ENCODE data around the gene TNFSF10. TPM values are rescaled to one million over a fixed set of nuclear protein-coding genes. Genes with fewer than 3 reads are reported as not detected.

Gene TNFSF10
- total and polyA plus RNA-seq, 12 donors, result 15.3 to 518 (median 56.9) TPM

DNA sequence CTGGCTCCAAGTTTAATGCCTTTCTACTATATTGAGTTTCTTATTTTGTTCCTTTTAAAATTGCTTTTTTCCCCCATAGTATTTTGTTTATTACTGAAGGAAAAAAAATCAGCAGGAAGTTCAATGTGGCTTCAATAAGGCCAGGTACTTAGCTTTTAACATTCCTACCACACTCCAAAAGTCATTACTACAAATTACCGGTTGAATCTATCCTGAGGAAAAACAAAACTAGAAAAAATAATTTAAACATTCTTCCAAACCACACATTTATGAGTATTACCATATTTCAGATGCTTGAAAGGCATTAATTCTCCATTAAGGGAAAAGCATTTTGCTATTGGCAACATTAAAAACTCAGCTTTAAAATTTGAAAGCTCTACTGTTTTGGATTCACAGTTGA, 20.2 kb upstream of the TNFSF10 start:
- no peak overlapping the region for H3K4me3 ChIP-seq
- DNase-seq, result no peak
- H3K4me1 ChIP-seq (replicated peaks in 1 of 2), result peaks cover 27 to 30% of the 10 kb centered on the region in 2 donors
- 77 to 86% (median 81%) methylated on average over 1 of the region's 1 CpG for WGBS, 4 donors
- no peak for TF ChIP-seq POLR2A (IDR thresholded peaks at IDR 0.05)
- TF ChIP-seq, protein P1, sequence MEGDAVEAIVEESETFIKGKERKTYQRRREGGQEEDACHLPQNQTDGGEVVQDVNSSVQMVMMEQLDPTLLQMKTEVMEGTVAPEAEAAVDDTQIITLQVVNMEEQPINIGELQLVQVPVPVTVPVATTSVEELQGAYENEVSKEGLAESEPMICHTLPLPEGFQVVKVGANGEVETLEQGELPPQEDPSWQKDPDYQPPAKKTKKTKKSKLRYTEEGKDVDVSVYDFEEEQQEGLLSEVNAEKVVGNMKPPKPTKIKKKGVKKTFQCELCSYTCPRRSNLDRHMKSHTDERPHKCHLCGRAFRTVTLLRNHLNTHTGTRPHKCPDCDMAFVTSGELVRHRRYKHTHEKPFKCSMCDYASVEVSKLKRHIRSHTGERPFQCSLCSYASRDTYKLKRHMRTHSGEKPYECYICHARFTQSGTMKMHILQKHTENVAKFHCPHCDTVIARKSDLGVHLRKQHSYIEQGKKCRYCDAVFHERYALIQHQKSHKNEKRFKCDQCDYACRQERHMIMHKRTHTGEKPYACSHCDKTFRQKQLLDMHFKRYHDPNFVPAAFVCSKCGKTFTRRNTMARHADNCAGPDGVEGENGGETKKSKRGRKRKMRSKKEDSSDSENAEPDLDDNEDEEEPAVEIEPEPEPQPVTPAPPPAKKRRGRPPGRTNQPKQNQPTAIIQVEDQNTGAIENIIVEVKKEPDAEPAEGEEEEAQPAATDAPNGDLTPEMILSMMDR (IDR thresholded peaks at IDR 0.05), result no peak
- H3K27ac ChIP-seq, result no peak overlapping the region
- H3K36me3 ChIP-seq (replicated peaks in 1 of 2), result no peaks in the 10 kb centered on the region
- no peaks in the 10 kb centered on the region for H3K9me3 ChIP-seq (replicated peaks in 1 of 3)
- H3K27me3 ChIP-seq, result no peaks in the 10 kb centered on the region
- intact Hi-C loops (cut with DNase I), result no loop called here

DNA sequence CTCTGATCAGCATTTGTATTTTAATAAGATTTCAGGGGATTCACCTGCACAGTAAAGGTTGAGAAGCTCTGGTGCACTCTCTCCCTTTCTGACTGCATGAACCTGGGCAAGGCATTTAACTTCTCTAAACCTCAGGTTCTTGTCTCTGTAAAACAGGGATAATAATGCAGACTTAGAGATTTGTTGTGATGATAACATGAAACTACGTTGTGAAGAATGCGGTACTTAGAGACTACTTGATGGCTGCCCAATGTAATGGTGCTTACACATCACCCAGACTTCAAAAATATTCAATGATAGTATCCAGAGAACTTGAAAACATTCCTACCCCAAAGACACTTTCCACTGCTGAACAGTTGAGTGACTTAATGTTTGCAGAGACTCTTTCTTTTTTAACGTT, 19.8 kb upstream of the TNFSF10 start:
- Histone ChIP-seq H3K4me1 (replicated peaks in 1 of 2) (peaks cover 27 to 30% of the 10 kb centered on the region in 2 donors), H3K36me3 (replicated peaks in 1 of 2) (no peaks in the 10 kb centered on the region), H3K9me3 (replicated peaks in 1 of 3) (no peaks in the 10 kb centered on the region), H3K27me3 (no peaks in the 10 kb centered on the region), H3K4me3 (no peak overlapping the region), H3K27ac (peak overlapping the region in 2 of 5 donors; percentile 7 to 11)
- TF ChIP-seq POLR2A (IDR thresholded peaks at IDR 0.05), result no peak
- TF ChIP-seq, protein P1 (IDR thresholded peaks at IDR 0.05), result no peak
- 78 to 85% (median 80%) methylated on average over 3 of the region's 3 CpGs for WGBS, 4 donors
- DNase-seq, result no peak
- intact Hi-C loops (cut with DNase I), result no loop called here

DNA sequence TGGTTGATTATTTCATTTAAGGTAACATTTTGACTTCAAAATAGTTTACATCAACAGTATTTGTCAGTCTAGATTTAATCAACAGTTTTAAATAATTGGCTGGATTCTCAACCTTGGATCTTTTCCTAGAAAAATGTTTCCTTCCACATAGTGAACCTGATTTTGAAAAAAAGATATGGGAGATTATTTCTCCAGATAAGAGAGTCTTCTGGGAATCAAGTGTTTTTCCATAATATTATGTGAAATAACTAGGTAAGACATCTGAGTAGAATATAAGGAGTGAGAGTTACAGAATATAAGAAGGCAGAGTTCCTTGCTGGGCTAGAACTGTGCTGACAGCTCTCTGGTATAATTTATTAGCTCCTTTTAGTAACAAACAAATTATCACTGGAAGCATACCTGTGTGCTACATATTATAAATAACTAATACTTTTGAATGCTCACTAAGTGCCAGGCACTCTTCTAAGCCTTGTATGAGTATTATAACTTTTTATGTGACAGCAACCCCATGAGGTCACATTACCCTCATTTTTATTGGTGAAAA, 18.8 kb upstream of the TNFSF10 start:
- H3K36me3 ChIP-seq (replicated peaks in 1 of 2), result no peaks in the 10 kb centered on the region
- DNase-seq, result no peak
- H3K4me3 ChIP-seq, result no peak overlapping the region
- no peaks in the 10 kb centered on the region for H3K27me3 ChIP-seq
- no peak for TF ChIP-seq POLR2A (IDR thresholded peaks at IDR 0.05)
- TF ChIP-seq, protein P1 (IDR thresholded peaks at IDR 0.05), result no peak
- H3K4me1 ChIP-seq (replicated peaks in 1 of 2), result peaks cover 24 to 26% of the 10 kb centered on the region in 2 donors
- intact Hi-C loops (cut with DNase I), result no loop called here
- H3K27ac ChIP-seq, result peak overlapping the region; percentile 63 to 86 (median 77)
- H3K9me3 ChIP-seq (replicated peaks in 1 of 3), result no peaks in the 10 kb centered on the region

DNA sequence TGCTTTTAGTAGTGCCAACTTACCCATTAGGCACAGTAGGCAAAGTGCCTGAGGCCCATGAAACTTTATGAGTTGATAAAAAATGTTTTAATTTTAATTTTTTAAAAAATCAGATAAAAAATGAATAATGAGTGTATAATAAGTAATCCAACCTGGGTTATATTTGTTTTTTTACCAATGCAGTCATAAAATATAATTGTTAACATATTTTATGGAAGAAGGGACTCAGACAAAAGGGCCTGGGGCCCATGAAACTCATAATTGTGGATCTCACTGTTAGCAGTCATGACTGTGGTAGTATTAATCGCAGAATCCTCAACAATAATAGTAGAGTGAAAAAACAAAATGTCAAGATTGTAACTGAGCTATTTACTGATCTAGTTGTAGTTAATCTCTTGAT, 16.8 kb upstream of the TNFSF10 start:
- no peak overlapping the region for H3K27ac ChIP-seq
- no peak for DNase-seq
- H3K4me1 ChIP-seq (replicated peaks in 1 of 2), result peaks cover 18% of the 10 kb centered on the region in 2 donors
- H3K36me3 ChIP-seq (replicated peaks in 1 of 2), result no peaks in the 10 kb centered on the region
- H3K9me3 ChIP-seq (replicated peaks in 1 of 3), result no peaks in the 10 kb centered on the region
- no peaks in the 10 kb centered on the region for H3K27me3 ChIP-seq
- 97 to 100% (median 99%) methylated on average over 1 of the region's 1 CpG for WGBS, 4 donors
- intact Hi-C loops (cut with DNase I), result no loop called here
- no peak overlapping the region for H3K4me3 ChIP-seq
- TF ChIP-seq, protein P1 (IDR thresholded peaks at IDR 0.05), result no peak
- no peak for TF ChIP-seq POLR2A (IDR thresholded peaks at IDR 0.05)

Measured in adrenal gland (tissue), 12 donors.